Tibial artery (tissue), 4 donors: ENCODE measurements around the gene EIF4B.

ENCODE experiments used
- DNase-seq, 2 donors: peaks; one replicate each; pipeline ENCODE4 v3.0.0-alpha.2; 2019
- H3K27ac ChIP-seq, 2 donors: fragments of 200-600 bp; sonication (generic) in 1 of 2; 1 replicate in 1 of 2; 2 replicates in 1 of 2; pipeline ENCODE4 v1.5.1; 2018 to 2019; ENCODE audit warnings: mild to moderate bottlenecking in 1 of 2
- H3K27me3 ChIP-seq, 2 donors: fragments of 200-600 bp; sonication (generic) in 1 of 2; one replicate each; pipeline versions ENCODE4 v1.5.1 to v1.6.0; 2016 to 2019
- H3K36me3 ChIP-seq, 3 donors: fragments of 200-600 bp; sonication (generic) in 2 of 3; one replicate each; pipeline ENCODE4 v1.5.1; 2016 to 2019; ENCODE audit warnings: mild to moderate bottlenecking in 2 of 3
- H3K4me1 ChIP-seq, 4 donors: fragments of 200-600 bp; sonication (generic) in 2 of 4; 1 replicate in 3 of 4; 2 replicates in 1 of 4; pipeline ENCODE4 v1.5.1; 2016 to 2019
- H3K4me3 ChIP-seq, 2 donors: fragments of 200-600 bp; sonication (generic) in 1 of 2; 1 replicate in 1 of 2; 2 replicates in 1 of 2; pipeline ENCODE4 v1.5.1; 2018 to 2019; ENCODE audit warnings: mild to moderate bottlenecking in 2 of 2
- H3K9me3 ChIP-seq, 3 donors: fragments of 200-600 bp; sonication (generic) in 1 of 3; one replicate each; pipeline ENCODE4 v1.5.1; 2016 to 2019
- CTCF ChIP-seq, 2 experiments: fragments of 200-600 bp in 1 of 2; fragments of 450-650 bp in 1 of 2; IDR thresholded peaks; one replicate each; pipeline ENCODE4 v1.5.1; 2017 to 2019; ENCODE audit warnings: antibody characterized with exemption in 2 of 2, mild to moderate bottlenecking in 1 of 2, moderate library complexity in 1 of 2
- intact Hi-C: fragments of 100-400 bp; cut with DNase I; formaldehyde crosslinking; loops from one replicate; pipeline ENCODE4 v1.15.0; 2023; ENCODE audit warnings: low total_unique reads

EIF4B gene

GRCh38 chr12:53062977-53063707 lies 56.9 kb downstream of the EIF4B start:
- H3K9me3 ChIP-seq: no peaks in the 10 kb centered on the region
- no peak overlapping the region for H3K4me3 ChIP-seq
- peaks cover 52 to 91% (median 66%) of the 10 kb centered on the region in 3 donors for H3K36me3 ChIP-seq
- H3K27me3 ChIP-seq: no peaks in the 10 kb centered on the region
- peak in 1 of 2 donors; percentile 72 for DNase-seq
- H3K4me1 ChIP-seq: peaks cover 0 to 86% (median 73%) of the 10 kb centered on the region in 4 donors
- no peak for TF ChIP-seq CTCF (IDR thresholded peaks at IDR 0.05)
- intact Hi-C loops: no loop called here
- H3K27ac ChIP-seq: peak overlapping the region; percentile 93 to 99

GRCh38 chr12:53063708-53064612 lies 57.7 kb downstream of the EIF4B start:
- no peak overlapping the region for H3K4me3 ChIP-seq
- H3K4me1 ChIP-seq: peaks cover 0 to 94% (median 81%) of the 10 kb centered on the region in 4 donors
- H3K36me3 ChIP-seq: peaks cover 44 to 91% (median 58%) of the 10 kb centered on the region in 3 donors
- intact Hi-C loops: no loop called here
- H3K27me3 ChIP-seq: no peaks in the 10 kb centered on the region
- TF ChIP-seq CTCF (IDR thresholded peaks at IDR 0.05): peak; percentile 11 to 36
- peak overlapping the region; percentile 93 to 99 for H3K27ac ChIP-seq
- H3K9me3 ChIP-seq: no peaks in the 10 kb centered on the region
- peak; percentile 89 to 95 for DNase-seq

GRCh38 chr12:53064613-53065436 lies 58.6 kb downstream of the EIF4B start:
- Histone ChIP-seq H3K36me3 (peaks cover 35 to 90% (median 49%) of the 10 kb centered on the region in 3 donors), H3K27ac (peak overlapping the region; percentile 93 to 99), H3K4me1 (peaks cover 0 to 98% (median 85%) of the 10 kb centered on the region in 4 donors), H3K4me3 (no peak overlapping the region), H3K27me3 (no peaks in the 10 kb centered on the region), H3K9me3 (no peaks in the 10 kb centered on the region)
- DNase-seq: peak; percentile 43 to 74
- no peak for TF ChIP-seq CTCF (IDR thresholded peaks at IDR 0.05)
- intact Hi-C loops: loop anchor here (5.0 kb wide), 1 partner anchor 132 kb away; no protein-coding TSS in a partner anchor

GRCh38 chr12:53065470-53065869 lies 59.2 kb downstream of the EIF4B start:
- Histone ChIP-seq H3K4me3 (no peak overlapping the region), H3K27ac (peak overlapping the region; percentile 93 to 99)
- DNase-seq: peak; percentile 37 to 72

More at GRCh38 chr12:53065470-53065869, 59.2 kb downstream of the EIF4B start:
- TF ChIP-seq CTCF (IDR thresholded peaks at IDR 0.05): no peak
- Histone ChIP-seq H3K9me3 (no peaks in the 10 kb centered on the region), H3K27me3 (no peaks in the 10 kb centered on the region), H3K36me3 (peaks cover 29 to 90% (median 43%) of the 10 kb centered on the region in 3 donors), H3K4me1 (peaks cover 0 to 98% (median 85%) of the 10 kb centered on the region in 4 donors)
- intact Hi-C loops: loop anchor here (5.0 kb wide), 1 partner anchor 132 kb away; no protein-coding TSS in a partner anchor
